ENCODE measurements around the gene PREPL. TPM values are rescaled to one million over a fixed set of nuclear protein-coding genes. Genes with fewer than 3 reads are reported as not detected.
"Not testable (repeated sequence)": the region's sequence is repeated elsewhere in the genome, so short reads cannot be mapped to it uniquely, and the experiment has no call there.

The PREPL gene
- total RNA-seq, 1 donor from 2014 or later: 38.4 TPM

DNA sequence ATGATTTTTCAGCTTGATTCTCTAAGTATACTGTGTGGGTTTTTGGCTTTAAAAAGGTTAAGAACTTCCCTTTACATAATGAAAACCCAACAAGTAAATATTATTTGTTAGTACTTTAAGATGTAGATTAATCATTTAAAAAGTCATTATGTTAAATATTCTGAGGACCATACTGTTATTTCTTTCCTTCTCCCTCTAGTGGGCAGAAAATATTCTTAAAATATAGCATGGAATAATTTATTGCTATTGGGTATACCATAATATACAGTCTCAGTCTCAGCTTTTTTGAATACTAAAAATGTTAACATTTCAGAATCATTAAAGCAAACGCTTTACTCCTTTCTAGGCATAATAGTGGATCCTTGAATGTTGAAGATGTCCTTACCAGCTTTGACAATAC lies 28.6 kb upstream of the PREPL start:
- Mint-ChIP-seq H3K4me3 (ENCODE audit: unreplicated experiment) (no peak overlapping the region), H3K9me3 (ENCODE audit: unreplicated experiment) (peaks cover 3% of the 10 kb centered on the region), H3K27ac (ENCODE audit: unreplicated experiment) (no peak overlapping the region), H3K27me3 (ENCODE audit: unreplicated experiment) (peaks cover 3% of the 10 kb centered on the region), H3K36me3 (ENCODE audit: unreplicated experiment) (peaks cover 7% of the 10 kb centered on the region), H3K4me1 (ENCODE audit: low read depth, unreplicated experiment) (no peaks in the 10 kb centered on the region)
- DNase-seq: no peak
- TF ChIP-seq, protein P1, sequence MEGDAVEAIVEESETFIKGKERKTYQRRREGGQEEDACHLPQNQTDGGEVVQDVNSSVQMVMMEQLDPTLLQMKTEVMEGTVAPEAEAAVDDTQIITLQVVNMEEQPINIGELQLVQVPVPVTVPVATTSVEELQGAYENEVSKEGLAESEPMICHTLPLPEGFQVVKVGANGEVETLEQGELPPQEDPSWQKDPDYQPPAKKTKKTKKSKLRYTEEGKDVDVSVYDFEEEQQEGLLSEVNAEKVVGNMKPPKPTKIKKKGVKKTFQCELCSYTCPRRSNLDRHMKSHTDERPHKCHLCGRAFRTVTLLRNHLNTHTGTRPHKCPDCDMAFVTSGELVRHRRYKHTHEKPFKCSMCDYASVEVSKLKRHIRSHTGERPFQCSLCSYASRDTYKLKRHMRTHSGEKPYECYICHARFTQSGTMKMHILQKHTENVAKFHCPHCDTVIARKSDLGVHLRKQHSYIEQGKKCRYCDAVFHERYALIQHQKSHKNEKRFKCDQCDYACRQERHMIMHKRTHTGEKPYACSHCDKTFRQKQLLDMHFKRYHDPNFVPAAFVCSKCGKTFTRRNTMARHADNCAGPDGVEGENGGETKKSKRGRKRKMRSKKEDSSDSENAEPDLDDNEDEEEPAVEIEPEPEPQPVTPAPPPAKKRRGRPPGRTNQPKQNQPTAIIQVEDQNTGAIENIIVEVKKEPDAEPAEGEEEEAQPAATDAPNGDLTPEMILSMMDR (IDR thresholded peaks at IDR 0.05; ENCODE audit: partially characterized antibody, unreplicated experiment): peak; percentile 61

DNA sequence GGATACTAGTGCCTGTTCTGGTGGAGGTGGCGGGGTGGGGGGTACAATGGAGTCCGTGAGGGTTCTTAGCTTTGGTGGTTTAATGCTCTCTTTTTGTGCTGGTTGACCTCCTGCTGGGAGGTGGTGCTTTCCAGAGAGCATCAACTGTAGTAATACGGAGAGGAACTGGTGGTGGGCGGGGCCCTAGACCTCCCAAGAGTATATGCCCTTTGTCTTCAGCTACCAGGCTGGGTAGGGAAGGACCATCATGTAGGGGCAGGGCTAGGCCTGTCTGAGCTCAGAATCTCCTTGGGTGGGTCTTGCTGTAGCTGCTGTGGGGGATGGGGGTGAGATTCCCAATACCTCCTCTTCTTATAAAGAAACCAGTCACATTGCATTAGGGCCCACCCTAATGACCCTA lies 27.6 kb upstream of the PREPL start:
- Mint-ChIP-seq H3K4me1 (ENCODE audit: low read depth, unreplicated experiment) (no peaks in the 10 kb centered on the region), H3K9me3 (ENCODE audit: unreplicated experiment) (peaks cover 5% of the 10 kb centered on the region), H3K4me3 (ENCODE audit: unreplicated experiment) (no peak overlapping the region), H3K27me3 (ENCODE audit: unreplicated experiment) (peaks cover 3% of the 10 kb centered on the region), H3K36me3 (ENCODE audit: unreplicated experiment) (peaks cover 7% of the 10 kb centered on the region), H3K27ac (ENCODE audit: unreplicated experiment) (no peak overlapping the region)
- TF ChIP-seq, protein P1 (IDR thresholded peaks at IDR 0.05; ENCODE audit: partially characterized antibody, unreplicated experiment): no peak
- peak; percentile 17 for DNase-seq

- H3K4me1 Mint-ChIP-seq (ENCODE audit: low read depth, unreplicated experiment); H3K27ac Mint-ChIP-seq (ENCODE audit: unreplicated experiment); H3K4me3 Mint-ChIP-seq (ENCODE audit: unreplicated experiment); DNase-seq; H3K27me3 Mint-ChIP-seq (ENCODE audit: unreplicated experiment); H3K9me3 Mint-ChIP-seq (ENCODE audit: unreplicated experiment): not testable (repeated sequence)
- peaks cover 11% of the 10 kb centered on the region for H3K36me3 Mint-ChIP-seq (ENCODE audit: unreplicated experiment)
These were observed 23.9 kb upstream of the PREPL start for GRCh38 chr2:44385226-44385625.

GRCh38 chr2:44377486-44377885 lies 16.2 kb upstream of the PREPL start:
- no peaks in the 10 kb centered on the region for H3K36me3 Mint-ChIP-seq (ENCODE audit: unreplicated experiment)
- no peaks in the 10 kb centered on the region for H3K4me1 Mint-ChIP-seq (ENCODE audit: low read depth, unreplicated experiment)
- no peaks in the 10 kb centered on the region for H3K9me3 Mint-ChIP-seq (ENCODE audit: unreplicated experiment)
- TF ChIP-seq, protein P1 (IDR thresholded peaks at IDR 0.05; ENCODE audit: partially characterized antibody, unreplicated experiment): no peak
- no peak overlapping the region for H3K27ac Mint-ChIP-seq (ENCODE audit: unreplicated experiment)
- DNase-seq: no peak
- H3K4me3 Mint-ChIP-seq (ENCODE audit: unreplicated experiment): no peak overlapping the region
- H3K27me3 Mint-ChIP-seq (ENCODE audit: unreplicated experiment): no peaks in the 10 kb centered on the region

- H3K27ac Mint-ChIP-seq (ENCODE audit: unreplicated experiment): no peak overlapping the region
- no peaks in the 10 kb centered on the region for H3K4me1 Mint-ChIP-seq (ENCODE audit: low read depth, unreplicated experiment)
- H3K36me3 Mint-ChIP-seq (ENCODE audit: unreplicated experiment): no peaks in the 10 kb centered on the region
- H3K27me3 Mint-ChIP-seq (ENCODE audit: unreplicated experiment): no peaks in the 10 kb centered on the region
- H3K4me3 Mint-ChIP-seq (ENCODE audit: unreplicated experiment): no peak overlapping the region
- DNase-seq: no peak
- no peaks in the 10 kb centered on the region for H3K9me3 Mint-ChIP-seq (ENCODE audit: unreplicated experiment)
- TF ChIP-seq, protein P1 (IDR thresholded peaks at IDR 0.05; ENCODE audit: partially characterized antibody, unreplicated experiment): no peak
These were observed 11.0 kb upstream of the PREPL start for GRCh38 chr2:44372246-44372645.

- no peak for DNase-seq
- H3K4me3 Mint-ChIP-seq (ENCODE audit: unreplicated experiment): no peak overlapping the region
- no peaks in the 10 kb centered on the region for H3K9me3 Mint-ChIP-seq (ENCODE audit: unreplicated experiment)
- no peaks in the 10 kb centered on the region for H3K4me1 Mint-ChIP-seq (ENCODE audit: low read depth, unreplicated experiment)
- no peak overlapping the region for H3K27ac Mint-ChIP-seq (ENCODE audit: unreplicated experiment)
- TF ChIP-seq, protein P1 (IDR thresholded peaks at IDR 0.05; ENCODE audit: partially characterized antibody, unreplicated experiment): no peak
- no peaks in the 10 kb centered on the region for H3K36me3 Mint-ChIP-seq (ENCODE audit: unreplicated experiment)
- no peaks in the 10 kb centered on the region for H3K27me3 Mint-ChIP-seq (ENCODE audit: unreplicated experiment)
These were observed 10.2 kb upstream of the PREPL start for GRCh38 chr2:44371445-44371844.
